Lower lobe of right lung (tissue), 2 donors: ENCODE measurements around the gene FGF14. TPM values are rescaled to one million over a fixed set of nuclear protein-coding genes. Genes with fewer than 3 reads are reported as not detected.

Source experiments
- ATAC-seq, 2 donors: fragments of 200-7000 bp; cut with Tn5 transposase; one replicate each; pipeline ENCODE4 v1.9.1; 2020 to 2022; ENCODE audit warnings: mild to moderate bottlenecking in 2 of 2, moderate library complexity in 2 of 2
- DNase-seq: peaks from one replicate; pipeline ENCODE4 v3.0.0-alpha.2; 2020
- H3K27ac ChIP-seq: fragments of 200-600 bp; one replicate; pipeline ENCODE4 v1.8.0; 2022
- H3K27me3 ChIP-seq: fragments of 200-600 bp; one replicate; pipeline ENCODE4 v1.8.0; 2022; ENCODE audit warnings: low read depth
- H3K36me3 ChIP-seq: fragments of 200-600 bp; one replicate; pipeline ENCODE4 v1.8.0; 2022; ENCODE audit warnings: mild to moderate bottlenecking
- H3K4me1 ChIP-seq: fragments of 200-600 bp; one replicate; pipeline ENCODE4 v1.8.0; 2022
- H3K4me3 ChIP-seq: fragments of 200-600 bp; one replicate; pipeline ENCODE4 v1.8.0; 2022; ENCODE audit warnings: mild to moderate bottlenecking
- H3K9me3 ChIP-seq: fragments of 200-600 bp; one replicate; pipeline ENCODE4 v1.8.0; 2022
- CTCF ChIP-seq: fragments of 200-600 bp; IDR thresholded peaks from one replicate; pipeline ENCODE4 v1.8.0; 2022; ENCODE audit warnings: antibody characterized with exemption, mild to moderate bottlenecking
- intact Hi-C: fragments of 100-400 bp; cut with DNase I; formaldehyde crosslinking; loops from one replicate; pipeline ENCODE4 v1.11.0; 2022
- total RNA-seq: library from RNA; stranded (reverse); fragmentation: NEBNext Ultra II Directional; extraction: Animal tissue kit (Norgen Biotek cat#: 25700); gene quantifications from one replicate; pipeline ENCODE4 v1.2.1, GENCODE V29; 2021
- donor health status: DM: no; HTN: yes; CAD: no; lungs with severe emphysema.

FGF14 gene
- total RNA-seq, 1 donor from 2014 or later: 5.0 TPM

GRCh38 chr13:101795460-101795859, 606.4 kb downstream of the FGF14 start:
- Histone ChIP-seq H3K4me3 (no peak overlapping the region), H3K27me3 (no peaks in the 10 kb centered on the region), H3K4me1 (no peaks in the 10 kb centered on the region), H3K27ac (no peak overlapping the region), H3K36me3 (no peaks in the 10 kb centered on the region), H3K9me3 (no peaks in the 10 kb centered on the region)
- no peak for DNase-seq
- intact Hi-C loops: loop anchor here (10.0 kb wide), 1 partner anchor 1299 kb away; no protein-coding TSS in a partner anchor
- no peak for ATAC-seq
- no peak for TF ChIP-seq CTCF

GRCh38 chr13:101795025-101795424, 606.8 kb downstream of the FGF14 start:
- intact Hi-C loops: loop anchor here (10.0 kb wide), 1 partner anchor 1300 kb away; no protein-coding TSS in a partner anchor
- H3K27ac ChIP-seq: no peak overlapping the region
- TF ChIP-seq CTCF: no peak
- DNase-seq (no peak), ATAC-seq (no peak)
- no peaks in the 10 kb centered on the region for H3K36me3 ChIP-seq
- no peaks in the 10 kb centered on the region for H3K27me3 ChIP-seq
- H3K9me3 ChIP-seq: no peaks in the 10 kb centered on the region
- H3K4me1 ChIP-seq: no peaks in the 10 kb centered on the region
- H3K4me3 ChIP-seq: no peak overlapping the region

- Histone ChIP-seq H3K36me3 (no peaks in the 10 kb centered on the region), H3K27ac (no peak overlapping the region), H3K4me1 (no peaks in the 10 kb centered on the region), H3K27me3 (no peaks in the 10 kb centered on the region), H3K4me3 (no peak overlapping the region), H3K9me3 (no peaks in the 10 kb centered on the region)
- no peak for TF ChIP-seq CTCF
- intact Hi-C loops: loop anchor here (10.0 kb wide), 1 partner anchor 1303 kb away; no protein-coding TSS in a partner anchor
- ATAC-seq (no peak), DNase-seq (no peak)
These were observed 609.7 kb downstream of the FGF14 start for GRCh38 chr13:101792189-101792588.

- H3K9me3 ChIP-seq: no peaks in the 10 kb centered on the region
- no peak overlapping the region for H3K4me3 ChIP-seq
- H3K27ac ChIP-seq: no peak overlapping the region
- no peak for TF ChIP-seq CTCF
- no peaks in the 10 kb centered on the region for H3K4me1 ChIP-seq
- H3K27me3 ChIP-seq: no peaks in the 10 kb centered on the region
- ATAC-seq (no peak), DNase-seq (no peak)
- no peaks in the 10 kb centered on the region for H3K36me3 ChIP-seq
- intact Hi-C loops: no loop called here
These were observed 616.0 kb downstream of the FGF14 start for GRCh38 chr13:101785858-101786257.

GRCh38 chr13:101784313-101784712, 617.5 kb downstream of the FGF14 start:
- H3K27me3 ChIP-seq: no peaks in the 10 kb centered on the region
- no peaks in the 10 kb centered on the region for H3K36me3 ChIP-seq
- no peaks in the 10 kb centered on the region for H3K9me3 ChIP-seq
- H3K27ac ChIP-seq: no peak overlapping the region
- no peak for DNase-seq
- intact Hi-C loops: no loop called here
- H3K4me3 ChIP-seq: no peak overlapping the region
- TF ChIP-seq CTCF: no peak
- no peak for ATAC-seq
- no peaks in the 10 kb centered on the region for H3K4me1 ChIP-seq

GRCh38 chr13:101783554-101783953, 618.3 kb downstream of the FGF14 start:
- intact Hi-C loops: no loop called here
- ATAC-seq (no peak), DNase-seq (no peak)
- no peak for TF ChIP-seq CTCF
- H3K36me3 ChIP-seq: no peaks in the 10 kb centered on the region
- no peaks in the 10 kb centered on the region for H3K4me1 ChIP-seq
- no peaks in the 10 kb centered on the region for H3K27me3 ChIP-seq
- H3K27ac ChIP-seq: no peak overlapping the region
- no peaks in the 10 kb centered on the region for H3K9me3 ChIP-seq
- H3K4me3 ChIP-seq: no peak overlapping the region
